HepG2 (cell line): ENCODE data around the gene MAP10. TPM values are rescaled to one million over a fixed set of nuclear protein-coding genes. Genes with fewer than 3 reads are reported as not detected.

Experiments used
- ATAC-seq: fragments of 200-7000 bp; cut with Tn5 transposase; 3 replicates; pipeline ENCODE4 v1.9.1; 2020; ENCODE audit warnings: mild to moderate bottlenecking, moderate library complexity
- BruUV-seq: library from RNA; stranded (reverse); fragments of 400-500 nt; replicated peaks from 2 replicates; lab custom pipeline; 2021; lab: Mats Ljungman, UMichigan
- CTCF ChIA-PET: fragments of 300-600 bp; formaldehyde crosslinking; extraction: SDS; loops from one replicate; lab custom pipeline; 2021; ENCODE audit warnings: low total read pairs, inconsistent platforms, low intra/inter-chr PET ratio; lab: Yijun Ruan, JAX
- POLR2A ChIA-PET: fragments of 350-600 bp; sonication (Branson Sonifier 250); formaldehyde crosslinking; loops from one replicate; lab custom pipeline; 2020; ENCODE audit warnings: antibody characterized with exemption, inconsistent platforms; lab: Yijun Ruan, JAX
- DNase-seq: peaks from one replicate; pipeline ENCODE4 v3.0.0-alpha.2; 2015; ENCODE audit warnings: low spot score
- FAIRE-seq: peaks from 3 replicates; lab custom pipeline; 2011; peaks lifted over from hg19 to GRCh38; lab: Jason Lieb, UNC
- H2AFZ ChIP-seq: one replicate; pipeline ENCODE4 v1.6.1; 2011; ENCODE audit warnings: low read length, inconsistent platforms
- H3K27ac ChIP-seq: fragments of 300-600 bp; 3 replicates; pipeline ENCODE4 v1.8.0; 2011; ENCODE audit warnings: mixed run types, mild to moderate bottlenecking, mixed read lengths, low read length, inconsistent platforms; ENCODE audit not compliant: insufficient read depth; ENCODE audit errors: extremely low read length
- H3K27me3 ChIP-seq, 2 experiments: fragments of 200-600 bp in 1 of 2; 2 replicates in 1 of 2; 3 replicates in 1 of 2; pipeline versions ENCODE4 v1.6.0 to v1.8.0; 2011; ENCODE audit warnings: low read length in 2 of 2, mild to moderate bottlenecking in 2 of 2, moderate library complexity in 2 of 2, inconsistent platforms in 1 of 2; ENCODE audit not compliant: insufficient read depth in 2 of 2, control insufficient read depth in 1 of 2
- H3K36me3 ChIP-seq, 2 experiments: fragments of 200-600 bp in 1 of 2; replicated peaks in 1 of 2; 2 replicates in 1 of 2; 3 replicates in 1 of 2; pipeline versions ENCODE4 v1.5.1 to v1.8.0; 2011; ENCODE audit warnings: low read length in 2 of 2, inconsistent platforms in 1 of 2; ENCODE audit not compliant: insufficient read depth in 2 of 2, control insufficient read depth in 1 of 2
- H3K4me1 ChIP-seq: 2 replicates; pipeline ENCODE4 v1.5.1; 2012; ENCODE audit warnings: low read length, inconsistent platforms; ENCODE audit not compliant: insufficient read depth
- H3K4me2 ChIP-seq: 2 replicates; pipeline ENCODE4 v1.6.0; 2011; ENCODE audit warnings: low read depth, low read length, inconsistent platforms
- H3K4me3 ChIP-seq, 3 experiments: fragments of 200-600 bp in 1 of 3; sonication (generic), shearing (Covaris generic) in 1 of 3; replicated peaks in 1 of 3; 2 replicates each; pipeline ENCODE4 v1.5.1; 2011 to 2016; ENCODE audit warnings: low read length in 3 of 3, inconsistent platforms in 2 of 3, low read depth in 2 of 3, mild to moderate bottlenecking in 2 of 3, control low read depth in 1 of 3, mixed read lengths in 1 of 3; ENCODE audit not compliant: insufficient read depth in 1 of 3
- H3K79me2 ChIP-seq: one replicate; pipeline ENCODE4 v1.6.1; 2011; ENCODE audit warnings: low read length, inconsistent platforms; ENCODE audit not compliant: insufficient read depth
- H3K9ac ChIP-seq: 2 replicates; pipeline ENCODE4 v1.6.0; 2011; ENCODE audit warnings: mild to moderate bottlenecking, low read depth, low read length, inconsistent platforms; ENCODE audit not compliant: insufficient read depth
- H3K9me3 ChIP-seq: 2 replicates; pipeline ENCODE4 v1.5.1; 2012; ENCODE audit warnings: mild to moderate bottlenecking, low read length
- H4K20me1 ChIP-seq: 2 replicates; pipeline ENCODE4 v1.6.0; 2011; ENCODE audit warnings: inconsistent platforms, mild to moderate bottlenecking, low read length, moderate library complexity; ENCODE audit not compliant: insufficient read depth
- BORCS8-MEF2B ChIP-seq: sonication (generic); formaldehyde crosslinking; IDR thresholded peaks from 2 replicates; pipeline ENCODE4 v1.8.0; 2022; ENCODE audit warnings: mild to moderate bottlenecking, missing genetic modification reagents
- ELF1 ChIP-seq: sonication (generic); formaldehyde crosslinking; IDR thresholded peaks from 2 replicates; pipeline ENCODE4 v1.4.0; 2020; ENCODE audit warnings: missing genetic modification reagents
- GATAD2A ChIP-seq: IDR thresholded peaks from 2 replicates; pipeline ENCODE4 v1.6.1; 2016
- GTF3A ChIP-seq: sonication (generic); formaldehyde crosslinking; conservative IDR thresholded peaks from 2 replicates; pipeline ENCODE4 v1.4.0; 2020; ENCODE audit warnings: mild to moderate bottlenecking, missing genetic modification reagents
- KDM1A ChIP-seq: IDR thresholded peaks from 2 replicates; pipeline ENCODE4 v1.6.1; 2016; ENCODE audit warnings: missing compliant biosample characterization
- MTF2 ChIP-seq: sonication (generic); formaldehyde crosslinking; IDR thresholded peaks from 2 replicates; pipeline ENCODE4 v1.5.0; 2020; ENCODE audit warnings: missing genetic modification reagents, borderline replicate concordance
- REXO4 ChIP-seq: sonication (generic); formaldehyde crosslinking; IDR thresholded peaks from 2 replicates; pipeline ENCODE4 v1.8.0; 2022; ENCODE audit warnings: missing genetic modification reagents, mild to moderate bottlenecking, borderline replicate concordance
- RNF219 ChIP-seq: sonication (generic); formaldehyde crosslinking; IDR thresholded peaks from 2 replicates; pipeline ENCODE4 v1.5.0; 2020; ENCODE audit warnings: mild to moderate bottlenecking, missing genetic modification reagents
- STAG1 ChIP-seq: sonication (generic); formaldehyde crosslinking; IDR thresholded peaks from 2 replicates; pipeline ENCODE4 v1.4.0; 2020; ENCODE audit warnings: missing genetic modification reagents
- ZBTB20 ChIP-seq: sonication (generic); formaldehyde crosslinking; IDR thresholded peaks from 2 replicates; pipeline ENCODE4 v1.8.1; 2023; ENCODE audit warnings: missing genetic modification reagents, low read depth, mild to moderate bottlenecking, borderline replicate concordance
- ZC3H4 ChIP-seq: sonication (generic); formaldehyde crosslinking; IDR thresholded peaks from 2 replicates; pipeline ENCODE4 v1.4.0; 2020; ENCODE audit warnings: missing genetic modification reagents, borderline replicate concordance
- ZFP91 ChIP-seq: sonication (generic); formaldehyde crosslinking; IDR thresholded peaks from 2 replicates; pipeline ENCODE4 v1.9.0; 2022; ENCODE audit warnings: missing genetic modification reagents, mild to moderate bottlenecking, borderline replicate concordance
- ZMAT3 ChIP-seq: sonication (generic); formaldehyde crosslinking; conservative IDR thresholded peaks from 2 replicates; pipeline ENCODE4 v1.7.0; 2021; ENCODE audit warnings: missing genetic modification reagents
- ZNF12 ChIP-seq: sonication (generic); formaldehyde crosslinking; IDR thresholded peaks from 2 replicates; pipeline ENCODE4 v1.5.0; 2020; ENCODE audit warnings: missing genetic modification reagents
- ZNF205 ChIP-seq: IDR thresholded peaks from 2 replicates; pipeline ENCODE4 v1.6.1; 2018; ENCODE audit warnings: missing biosample characterization, missing genetic modification reagents
- ZNF331 ChIP-seq: sonication (generic); formaldehyde crosslinking; IDR thresholded peaks from 2 replicates; pipeline ENCODE4 v1.4.0; 2020; ENCODE audit warnings: missing genetic modification reagents
- ZNF552 ChIP-seq: sonication (generic); formaldehyde crosslinking; IDR thresholded peaks from 2 replicates; pipeline ENCODE4 v1.9.0; 2022; ENCODE audit warnings: missing genetic modification reagents, mild to moderate bottlenecking, borderline replicate concordance
- ZNF557 ChIP-seq: sonication (generic); formaldehyde crosslinking; IDR thresholded peaks from 2 replicates; pipeline ENCODE4 v1.4.0; 2020; ENCODE audit warnings: missing genetic modification reagents
- WGBS: methylation state at CpG from one replicate; pipeline ENCODE4 v1.1.6; 2017; ENCODE audit warnings: low lambda C conversion rate; 5-methylcytosine and 5-hydroxymethylcytosine counted together
- in situ Hi-C: cut with HindIII; loops from 2 replicates; pipeline ENCODE4 v1.10.0; 2017; ENCODE audit warnings: low pct_unique_long_range_greater_than_20kb; ENCODE audit not compliant: extremely low pct_ligation_motif_present
- intact Hi-C: fragments of 100-400 bp; cut with micrococcal nuclease; formaldehyde crosslinking; loops from one replicate; pipeline ENCODE4 v1.10.0; 2022; ENCODE audit not compliant: unreplicated experiment
- polyA plus RNA-seq, 8 experiments: library from polyadenylated mRNA; depleted of rRNA in 3 of 8; stranded (reverse) in 7 of 8; unstranded in 1 of 8; fragments of >200 nt; fragmentation: Illumina TruSeq in 4 of 8; extraction: Trizol in 4 of 8; gene quantifications; 2 replicates each; pipeline versions ENCODE4 v1.2.1 to v1.2.3, GENCODE V29; 2011 to 2016; ENCODE audit warnings: low read depth in 4 of 8, missing spikeins in 1 of 8, mixed read lengths in 1 of 8; ENCODE audit not compliant: insufficient read depth in 1 of 8
- total RNA-seq, 5 experiments: library from RNA; depleted of rRNA; stranded (reverse); fragments of >200 nt; fragmentation: Illumina TruSeq; extraction: Trizol; gene quantifications; 2 replicates each; pipeline ENCODE4 v1.2.3, GENCODE V29; 2016; ENCODE audit warnings: low read depth in 1 of 5
- TF ChIP-seq, protein P1 (sequence below): sonication (generic); formaldehyde crosslinking; IDR thresholded peaks from 2 replicates; pipeline ENCODE4 v1.4.0; 2020; ENCODE audit warnings: missing genetic modification reagents

Gene MAP10
- total and polyA plus RNA-seq, 2 of the 13 experiments (the other 11 are each of a cell fraction or from before 2014, with no cell fraction given), result not detected

- TF ChIP-seq ZFP91 (no peak), ZNF552 (CRISPR knock-in tag) (no peak), MTF2 (CRISPR knock-in tag) (no peak), BORCS8-MEF2B (CRISPR knock-in tag) (no peak), ZNF331 (CRISPR knock-in tag) (no peak)
Observed at GRCh38 chr1:232816324-232816723, 11.1 kb downstream of the MAP10 start (continued).

GRCh38 chr1:232818040-232818439 is 12.8 kb downstream of the MAP10 start:
- FAIRE-seq, result no peak
- H2AFZ ChIP-seq, result no peak overlapping the region
- no peak for DNase-seq
- TF ChIP-seq ZNF557 (CRISPR knock-in tag) (no peak), ZC3H4 (CRISPR knock-in tag) (no peak), RNF219 (CRISPR knock-in tag) (no peak), ZNF12 (CRISPR knock-in tag) (no peak), GTF3A (CRISPR knock-in tag) (no peak), KDM1A (CRISPR knock-in tag) (no peak), STAG1 (CRISPR knock-in tag) (no peak), ZMAT3 (no peak), ZBTB20 (CRISPR knock-in tag) (no peak), REXO4 (CRISPR knock-in tag) (no peak), ELF1 (CRISPR knock-in tag) (no peak), GATAD2A (no peak), ZNF205 (CRISPR knock-in tag) (no peak)
- TF ChIP-seq, protein P1, sequence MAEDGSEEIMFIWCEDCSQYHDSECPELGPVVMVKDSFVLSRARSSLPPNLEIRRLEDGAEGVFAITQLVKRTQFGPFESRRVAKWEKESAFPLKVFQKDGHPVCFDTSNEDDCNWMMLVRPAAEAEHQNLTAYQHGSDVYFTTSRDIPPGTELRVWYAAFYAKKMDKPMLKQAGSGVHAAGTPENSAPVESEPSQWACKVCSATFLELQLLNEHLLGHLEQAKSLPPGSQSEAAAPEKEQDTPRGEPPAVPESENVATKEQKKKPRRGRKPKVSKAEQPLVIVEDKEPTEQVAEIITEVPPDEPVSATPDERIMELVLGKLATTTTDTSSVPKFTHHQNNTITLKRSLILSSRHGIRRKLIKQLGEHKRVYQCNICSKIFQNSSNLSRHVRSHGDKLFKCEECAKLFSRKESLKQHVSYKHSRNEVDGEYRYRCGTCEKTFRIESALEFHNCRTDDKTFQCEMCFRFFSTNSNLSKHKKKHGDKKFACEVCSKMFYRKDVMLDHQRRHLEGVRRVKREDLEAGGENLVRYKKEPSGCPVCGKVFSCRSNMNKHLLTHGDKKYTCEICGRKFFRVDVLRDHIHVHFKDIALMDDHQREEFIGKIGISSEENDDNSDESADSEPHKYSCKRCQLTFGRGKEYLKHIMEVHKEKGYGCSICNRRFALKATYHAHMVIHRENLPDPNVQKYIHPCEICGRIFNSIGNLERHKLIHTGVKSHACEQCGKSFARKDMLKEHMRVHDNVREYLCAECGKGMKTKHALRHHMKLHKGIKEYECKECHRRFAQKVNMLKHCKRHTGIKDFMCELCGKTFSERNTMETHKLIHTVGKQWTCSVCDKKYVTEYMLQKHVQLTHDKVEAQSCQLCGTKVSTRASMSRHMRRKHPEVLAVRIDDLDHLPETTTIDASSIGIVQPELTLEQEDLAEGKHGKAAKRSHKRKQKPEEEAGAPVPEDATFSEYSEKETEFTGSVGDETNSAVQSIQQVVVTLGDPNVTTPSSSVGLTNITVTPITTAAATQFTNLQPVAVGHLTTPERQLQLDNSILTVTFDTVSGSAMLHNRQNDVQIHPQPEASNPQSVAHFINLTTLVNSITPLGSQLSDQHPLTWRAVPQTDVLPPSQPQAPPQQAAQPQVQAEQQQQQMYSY, result no peak
- TF ChIP-seq, all 625 proteins: peak for 0
- WGBS, result 0% methylated on average over 2 of the region's 2 CpGs
- BruUV-seq, result no TSS peak
- H3K4me1 ChIP-seq, result no peaks in the 10 kb centered on the region
- ChIA-PET POLR2A (no interaction called here), CTCF (no interaction called here)
- H3K27me3 ChIP-seq, result no peaks in the 10 kb centered on the region
- H4K20me1 ChIP-seq, result no peaks in the 10 kb centered on the region
- H3K9ac ChIP-seq, result no peak overlapping the region
- no peak overlapping the region for H3K4me2 ChIP-seq
- no peak for ATAC-seq
- intact Hi-C loops, result loop anchor here (1.0 kb wide), 1 partner anchor 38 kb away; no protein-coding TSS in a partner anchor
- in situ Hi-C loops, result no loop called here
- no peaks in the 10 kb centered on the region for H3K79me2 ChIP-seq
- H3K36me3 ChIP-seq, result no peaks in the 10 kb centered on the region
- H3K9me3 ChIP-seq, result no peaks in the 10 kb centered on the region
- H3K27ac ChIP-seq, result no peak overlapping the region
- no peak overlapping the region for H3K4me3 ChIP-seq
